OCI-LY3 (cell line): ENCODE measurements around the gene AMBRA1.
A peak's percentile ranks its signal among the peaks of the same experiment; 100 is the strongest.

Experiments used
- H2AFZ ChIP-seq: fragments of 200-600, 300-600 bp; shearing (Covaris generic); 2 replicates; pipeline ENCODE4 v1.6.0; 2014; ENCODE audit warnings: antibody characterized with exemption, low read depth, low read length
- H3K27ac ChIP-seq: fragments of 200-600, 300-600 bp; sonication (generic); 2 replicates; pipeline ENCODE4 v1.5.1; 2014; ENCODE audit warnings: mild to moderate bottlenecking, low read length, moderate library complexity, mixed read lengths
- H3K27me3 ChIP-seq: fragments of 200-600, 300-600 bp; sonication (generic); 2 replicates; pipeline ENCODE4 v1.6.1; 2014; ENCODE audit warnings: low read depth, low read length, mixed read lengths
- H3K36me3 ChIP-seq: fragments of 200-600, 300-600 bp; sonication (generic); replicated peaks from 2 replicates; pipeline ENCODE3; 2014; ENCODE audit warnings: low read depth, low read length, mixed read lengths
- H3K4me1 ChIP-seq: fragments of 300-600, 200-600 bp; sonication (generic); 2 replicates; pipeline ENCODE4 v1.6.1; 2014; ENCODE audit warnings: low read length, mixed read lengths
- H3K4me2 ChIP-seq: fragments of 200-600, 300-600 bp; sonication (generic); 2 replicates; pipeline ENCODE4 v1.6.1; 2014; ENCODE audit warnings: low read length, mixed read lengths
- H3K4me3 ChIP-seq: fragments of 300-600, 200-600 bp; sonication (generic); 2 replicates; pipeline ENCODE4 v1.5.1; 2014; ENCODE audit warnings: antibody characterized with exemption, mild to moderate bottlenecking, low read length, moderate library complexity
- H3K79me2 ChIP-seq: fragments of 300-600, 200-600 bp; shearing (Covaris generic); 2 replicates; pipeline ENCODE4 v1.6.1; 2014; ENCODE audit warnings: mild to moderate bottlenecking, low read length, mixed read lengths
- H3K9ac ChIP-seq: fragments of 300-600, 200-600 bp; shearing (Covaris generic); 2 replicates; pipeline ENCODE4 v1.6.0; 2014; ENCODE audit warnings: mild to moderate bottlenecking, low read length, moderate library complexity
- H3K9me3 ChIP-seq: fragments of 200-600, 300-600 bp; shearing (Covaris generic); 2 replicates; pipeline ENCODE4 v1.6.1; 2014; ENCODE audit warnings: low read length, mixed read lengths; ENCODE audit not compliant: insufficient read depth
- H4K20me1 ChIP-seq: fragments of 200-600, 300-600 bp; sonication (generic); 2 replicates; pipeline ENCODE4 v1.6.1; 2016; ENCODE audit warnings: low read length, mixed read lengths; ENCODE audit not compliant: insufficient read depth
- CTCF ChIP-seq: fragments of 200-600, 300-600 bp; sonication (generic); IDR thresholded peaks from 2 replicates; pipeline ENCODE4 v1.5.1; 2014; ENCODE audit warnings: antibody characterized with exemption, low read length, low read depth
- EZH2phosphoT487 ChIP-seq: fragments of 200-600 bp; shearing (Covaris generic); IDR thresholded peaks from 2 replicates; pipeline ENCODE4 v1.6.1; 2018; ENCODE audit warnings: antibody characterized with exemption, mixed run types, low read depth

AMBRA1 gene

GRCh38 chr11:46417711-46418110 lies 176.1 kb downstream of the AMBRA1 start:
- Histone ChIP-seq H3K36me3 (peaks cover 16% of the 10 kb centered on the region), H3K79me2 (no peaks in the 10 kb centered on the region), H3K4me1 (peaks cover 14% of the 10 kb centered on the region), H3K27me3 (no peaks in the 10 kb centered on the region), H3K27ac (no peak overlapping the region), H4K20me1 (peaks cover 5% of the 10 kb centered on the region; the same call in 1 of the 2 replicates), H3K4me3 (no peak overlapping the region), H3K9ac (no peak overlapping the region), H3K9me3 (no peaks in the 10 kb centered on the region), H3K4me2 (no peak overlapping the region), H2AFZ (no peak overlapping the region)
- TF ChIP-seq EZH2phosphoT487: no peak
- TF ChIP-seq CTCF: no peak

- Histone ChIP-seq H3K4me1 (peaks cover 14% of the 10 kb centered on the region), H3K79me2 (no peaks in the 10 kb centered on the region), H3K9me3 (no peaks in the 10 kb centered on the region), H2AFZ (no peak overlapping the region), H3K4me2 (peak overlapping the region; percentile 25; the same call in 1 of the 2 replicates), H4K20me1 (peaks cover 5% of the 10 kb centered on the region; the same call in 1 of the 2 replicates), H3K27ac (no peak overlapping the region), H3K27me3 (no peaks in the 10 kb centered on the region), H3K9ac (no peak overlapping the region), H3K36me3 (peaks cover 16% of the 10 kb centered on the region), H3K4me3 (no peak overlapping the region)
- TF ChIP-seq CTCF: no peak
- TF ChIP-seq EZH2phosphoT487: no peak
Observed at GRCh38 chr11:46414879-46415278, 178.9 kb downstream of the AMBRA1 start.

- Histone ChIP-seq H4K20me1 (peaks cover 5% of the 10 kb centered on the region; the same call in 1 of the 2 replicates), H3K9me3 (no peaks in the 10 kb centered on the region), H3K27me3 (no peaks in the 10 kb centered on the region), H3K36me3 (peaks cover 16% of the 10 kb centered on the region), H3K4me1 (peaks cover 14% of the 10 kb centered on the region), H3K27ac (no peak overlapping the region), H3K9ac (no peak overlapping the region), H3K4me2 (no peak overlapping the region), H3K79me2 (no peaks in the 10 kb centered on the region), H2AFZ (no peak overlapping the region), H3K4me3 (no peak overlapping the region)
- TF ChIP-seq EZH2phosphoT487 (no peak), CTCF (no peak)
Observed at GRCh38 chr11:46414466-46414796, 179.4 kb downstream of the AMBRA1 start.

GRCh38 chr11:46413760-46414465 lies 179.9 kb downstream of the AMBRA1 start:
- Histone ChIP-seq H4K20me1 (peaks cover 5% of the 10 kb centered on the region; the same call in 1 of the 2 replicates), H3K79me2 (no peaks in the 10 kb centered on the region), H3K4me1 (peaks cover 14% of the 10 kb centered on the region), H3K4me2 (no peak overlapping the region), H3K36me3 (peaks cover 16% of the 10 kb centered on the region), H2AFZ (no peak overlapping the region), H3K9ac (no peak overlapping the region), H3K27me3 (no peaks in the 10 kb centered on the region), H3K4me3 (no peak overlapping the region), H3K27ac (no peak overlapping the region), H3K9me3 (no peaks in the 10 kb centered on the region)
- no peak for TF ChIP-seq CTCF
- no peak for TF ChIP-seq EZH2phosphoT487
